ENCODE measurements around the gene OVOL1.
"Not testable (repeated sequence)": the region's sequence is repeated elsewhere in the genome, so short reads cannot be mapped to it uniquely, and the experiment has no call there.

The OVOL1 gene

GRCh38 chr11:65817312-65817834, 30.5 kb downstream of the OVOL1 start:
- H3K27me3 ChIP-seq (ENCODE audit: control insufficient read depth, insufficient read depth, low read length) = no peaks in the 10 kb centered on the region
- peak overlapping the region; percentile 61 for H3K27ac ChIP-seq (ENCODE audit: low read depth, low read length)
- no peaks in the 10 kb centered on the region for H3K36me3 ChIP-seq (ENCODE audit: control insufficient read depth, insufficient read depth, low read length)
- no peaks in the 10 kb centered on the region for H3K4me1 ChIP-seq (ENCODE audit: control insufficient read depth, insufficient read depth, low read length)
- H3K4me3 ChIP-seq (ENCODE audit: low read length) = peak overlapping the region; percentile 81
- no peak overlapping the region for H3K9ac ChIP-seq (ENCODE audit: low read length)

GRCh38 chr11:65817835-65818680, 31.2 kb downstream of the OVOL1 start:
- Histone ChIP-seq H3K4me3 (ENCODE audit: low read length) (peak overlapping the region; percentile 81), H3K9ac (ENCODE audit: low read length) (no peak overlapping the region), H3K27me3 (ENCODE audit: control insufficient read depth, insufficient read depth, low read length) (no peaks in the 10 kb centered on the region), H3K36me3 (ENCODE audit: control insufficient read depth, insufficient read depth, low read length) (no peaks in the 10 kb centered on the region), H3K27ac (ENCODE audit: low read depth, low read length) (peak overlapping the region; percentile 61), H3K4me1 (ENCODE audit: control insufficient read depth, insufficient read depth, low read length) (no peaks in the 10 kb centered on the region)

- no peak overlapping the region for H3K9ac ChIP-seq (ENCODE audit: low read length)
- no peak overlapping the region for H3K27ac ChIP-seq (ENCODE audit: low read depth, low read length)
- H3K4me3 ChIP-seq (ENCODE audit: low read length) = no peak overlapping the region
- no peaks in the 10 kb centered on the region for H3K4me1 ChIP-seq (ENCODE audit: control insufficient read depth, insufficient read depth, low read length)
- no peaks in the 10 kb centered on the region for H3K27me3 ChIP-seq (ENCODE audit: control insufficient read depth, insufficient read depth, low read length)
- H3K36me3 ChIP-seq (ENCODE audit: control insufficient read depth, insufficient read depth, low read length) = no peaks in the 10 kb centered on the region
Observed at GRCh38 chr11:65821107-65821506, 34.2 kb downstream of the OVOL1 start.

GRCh38 chr11:65822776-65823528, 36.1 kb downstream of the OVOL1 start:
- no peaks in the 10 kb centered on the region for H3K4me1 ChIP-seq (ENCODE audit: control insufficient read depth, insufficient read depth, low read length)
- H3K4me3 ChIP-seq (ENCODE audit: low read length) = no peak overlapping the region
- H3K27me3 ChIP-seq (ENCODE audit: control insufficient read depth, insufficient read depth, low read length) = no peaks in the 10 kb centered on the region
- no peak overlapping the region for H3K27ac ChIP-seq (ENCODE audit: low read depth, low read length)
- no peak overlapping the region for H3K9ac ChIP-seq (ENCODE audit: low read length)
- H3K36me3 ChIP-seq (ENCODE audit: control insufficient read depth, insufficient read depth, low read length) = no peaks in the 10 kb centered on the region

- H3K36me3 ChIP-seq (ENCODE audit: control insufficient read depth, insufficient read depth, low read length) = no peaks in the 10 kb centered on the region
- no peak overlapping the region for H3K27ac ChIP-seq (ENCODE audit: low read depth, low read length)
- H3K27me3 ChIP-seq (ENCODE audit: control insufficient read depth, insufficient read depth, low read length) = no peaks in the 10 kb centered on the region
- no peak overlapping the region for H3K9ac ChIP-seq (ENCODE audit: low read length)
- H3K4me1 ChIP-seq (ENCODE audit: control insufficient read depth, insufficient read depth, low read length) = no peaks in the 10 kb centered on the region
- no peak overlapping the region for H3K4me3 ChIP-seq (ENCODE audit: low read length)
Observed at GRCh38 chr11:65826984-65827735, 40.3 kb downstream of the OVOL1 start.

GRCh38 chr11:65829459-65829858, 42.6 kb downstream of the OVOL1 start:
- Histone ChIP-seq H3K4me3 (ENCODE audit: low read length) (no peak overlapping the region), H3K27ac (ENCODE audit: low read depth, low read length) (no peak overlapping the region)

GRCh38 chr11:65832231-65832630, 45.4 kb downstream of the OVOL1 start:
- not testable (repeated sequence) for H3K36me3 ChIP-seq (ENCODE audit: control insufficient read depth, insufficient read depth, low read length); H3K4me1 ChIP-seq (ENCODE audit: control insufficient read depth, insufficient read depth, low read length); H3K27me3 ChIP-seq (ENCODE audit: control insufficient read depth, insufficient read depth, low read length); H3K27ac ChIP-seq (ENCODE audit: low read depth, low read length); H3K9ac ChIP-seq (ENCODE audit: low read length); H3K4me3 ChIP-seq (ENCODE audit: low read length)

More at GRCh38 chr11:65829459-65829858, 42.6 kb downstream of the OVOL1 start:
- H3K4me1 ChIP-seq (ENCODE audit: control insufficient read depth, insufficient read depth, low read length) = peaks cover 8% of the 10 kb centered on the region
- H3K9ac ChIP-seq (ENCODE audit: low read length) = no peak overlapping the region
- H3K27me3 ChIP-seq (ENCODE audit: control insufficient read depth, insufficient read depth, low read length) = no peaks in the 10 kb centered on the region
- no peaks in the 10 kb centered on the region for H3K36me3 ChIP-seq (ENCODE audit: control insufficient read depth, insufficient read depth, low read length)

- Histone ChIP-seq H3K9ac (ENCODE audit: low read length) (peak within 1 kb of the TSS; percentile 64), H3K4me1 (ENCODE audit: control insufficient read depth, insufficient read depth, low read length) (peaks cover 10% of the 10 kb centered on the region), H3K4me3 (ENCODE audit: low read length) (peak within 1 kb of the TSS; percentile 73), H3K36me3 (ENCODE audit: control insufficient read depth, insufficient read depth, low read length) (no peaks in the 10 kb centered on the region), H3K27me3 (ENCODE audit: control insufficient read depth, insufficient read depth, low read length) (no peaks in the 10 kb centered on the region), H3K27ac (ENCODE audit: low read depth, low read length) (peak within 1 kb of the TSS; percentile 56)
Observed at GRCh38 chr11:65833297-65834030, 46.6 kb downstream of the OVOL1 start, which contains the start of gene SNX32. SNX32 (plus strand) TSS chr11:65833963; CDS start chr11:65834066, 103 bp downstream.

- Histone ChIP-seq H3K9ac (ENCODE audit: low read length) (no peak overlapping the region), H3K36me3 (ENCODE audit: control insufficient read depth, insufficient read depth, low read length) (no peaks in the 10 kb centered on the region), H3K27ac (ENCODE audit: low read depth, low read length) (no peak overlapping the region), H3K27me3 (ENCODE audit: control insufficient read depth, insufficient read depth, low read length) (no peaks in the 10 kb centered on the region), H3K4me3 (ENCODE audit: low read length) (peak overlapping the region; percentile 73), H3K4me1 (ENCODE audit: control insufficient read depth, insufficient read depth, low read length) (peaks cover 10% of the 10 kb centered on the region)
Observed at GRCh38 chr11:65834202-65834601, 47.3 kb downstream of the OVOL1 start.

- no peaks in the 10 kb centered on the region for H3K4me1 ChIP-seq (ENCODE audit: control insufficient read depth, insufficient read depth, low read length)
- no peaks in the 10 kb centered on the region for H3K36me3 ChIP-seq (ENCODE audit: control insufficient read depth, insufficient read depth, low read length)
- no peaks in the 10 kb centered on the region for H3K27me3 ChIP-seq (ENCODE audit: control insufficient read depth, insufficient read depth, low read length)
- no peak overlapping the region for H3K9ac ChIP-seq (ENCODE audit: low read length)
- H3K4me3 ChIP-seq (ENCODE audit: low read length) = no peak overlapping the region
- H3K27ac ChIP-seq (ENCODE audit: low read depth, low read length) = no peak overlapping the region
Observed at GRCh38 chr11:65842144-65842543, 55.3 kb downstream of the OVOL1 start.

GRCh38 chr11:65843811-65844210, 56.9 kb downstream of the OVOL1 start:
- no peak overlapping the region for H3K27ac ChIP-seq (ENCODE audit: low read depth, low read length)
- no peak overlapping the region for H3K9ac ChIP-seq (ENCODE audit: low read length)
- H3K4me3 ChIP-seq (ENCODE audit: low read length) = no peak overlapping the region

More at GRCh38 chr11:65843811-65844210, 56.9 kb downstream of the OVOL1 start:
- Histone ChIP-seq H3K4me1 (ENCODE audit: control insufficient read depth, insufficient read depth, low read length) (no peaks in the 10 kb centered on the region), H3K27me3 (ENCODE audit: control insufficient read depth, insufficient read depth, low read length) (no peaks in the 10 kb centered on the region), H3K36me3 (ENCODE audit: control insufficient read depth, insufficient read depth, low read length) (no peaks in the 10 kb centered on the region)

Data from rectal smooth muscle tissue (tissue), 1 donor.